WERI-Rb-1 (cell line): Measurements from ENCODE around the gene PEAK1.

Source experiments
- DNase-seq: peaks from one replicate; pipeline ENCODE4 v3.0.0-alpha.2; 2020
- H3K27ac ChIP-seq: fragments of 250-450 bp; sonication (Bioruptor Pico); 2 replicates; pipeline ENCODE4 v1.5.1; 2020; ENCODE audit warnings: mild to moderate bottlenecking, moderate library complexity
- H3K27me3 ChIP-seq: fragments of 250-450 bp; sonication (Bioruptor Pico); 2 replicates; pipeline ENCODE4 v1.5.1; 2021; ENCODE audit warnings: mild to moderate bottlenecking, low read depth, moderate library complexity; ENCODE audit not compliant: insufficient read depth, severe bottlenecking
- H3K36me3 ChIP-seq: fragments of 250-450 bp; sonication (Bioruptor Pico); 2 replicates; pipeline ENCODE4 v1.5.1; 2020; ENCODE audit warnings: mild to moderate bottlenecking, moderate library complexity
- H3K4me3 ChIP-seq: 2 replicates; pipeline ENCODE4 v1.5.1; 2011; ENCODE audit warnings: low read depth, mild to moderate bottlenecking, control low read depth, low read length
- H3K9me3 ChIP-seq: fragments of 250-450 bp; sonication (Bioruptor Pico); 2 replicates; pipeline ENCODE4 v1.5.1; 2021; ENCODE audit warnings: mild to moderate bottlenecking, moderate library complexity; ENCODE audit not compliant: severe bottlenecking
- TF ChIP-seq, protein P1 (sequence below): IDR thresholded peaks from 2 replicates; pipeline ENCODE4 v1.5.1; 2011; ENCODE audit warnings: low read depth, mild to moderate bottlenecking, control low read depth, inconsistent platforms, low read length

The PEAK1 gene

DNA sequence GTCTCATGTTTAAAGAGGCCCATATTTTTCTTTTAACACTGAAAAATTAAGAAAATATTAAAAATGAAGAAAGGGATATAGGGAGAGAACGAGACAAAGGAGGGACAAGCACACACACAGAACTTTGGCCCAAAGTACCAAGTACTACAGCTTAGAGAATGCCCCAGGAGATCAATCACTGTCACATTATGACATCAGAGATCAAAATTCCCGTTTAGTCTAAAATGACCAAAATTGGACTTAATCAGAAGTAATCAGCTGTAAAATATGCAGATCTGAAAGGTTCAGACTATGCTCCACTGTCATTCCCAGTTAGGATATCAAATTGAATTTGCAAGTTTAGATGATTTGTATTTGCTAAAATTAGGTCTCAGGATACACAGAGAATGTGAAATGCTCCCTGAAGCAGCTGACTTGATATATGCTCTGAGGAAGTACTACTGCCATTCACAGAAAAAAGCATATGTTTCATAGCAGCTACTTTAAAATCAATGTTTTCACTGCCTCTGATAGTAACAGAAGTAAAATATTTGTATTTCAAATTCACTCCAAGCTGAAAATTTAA lies 123.0 kb downstream of the PEAK1 start:
- H3K27me3 ChIP-seq = no peaks in the 10 kb centered on the region
- H3K27ac ChIP-seq = no peak overlapping the region
- TF ChIP-seq, protein P1, sequence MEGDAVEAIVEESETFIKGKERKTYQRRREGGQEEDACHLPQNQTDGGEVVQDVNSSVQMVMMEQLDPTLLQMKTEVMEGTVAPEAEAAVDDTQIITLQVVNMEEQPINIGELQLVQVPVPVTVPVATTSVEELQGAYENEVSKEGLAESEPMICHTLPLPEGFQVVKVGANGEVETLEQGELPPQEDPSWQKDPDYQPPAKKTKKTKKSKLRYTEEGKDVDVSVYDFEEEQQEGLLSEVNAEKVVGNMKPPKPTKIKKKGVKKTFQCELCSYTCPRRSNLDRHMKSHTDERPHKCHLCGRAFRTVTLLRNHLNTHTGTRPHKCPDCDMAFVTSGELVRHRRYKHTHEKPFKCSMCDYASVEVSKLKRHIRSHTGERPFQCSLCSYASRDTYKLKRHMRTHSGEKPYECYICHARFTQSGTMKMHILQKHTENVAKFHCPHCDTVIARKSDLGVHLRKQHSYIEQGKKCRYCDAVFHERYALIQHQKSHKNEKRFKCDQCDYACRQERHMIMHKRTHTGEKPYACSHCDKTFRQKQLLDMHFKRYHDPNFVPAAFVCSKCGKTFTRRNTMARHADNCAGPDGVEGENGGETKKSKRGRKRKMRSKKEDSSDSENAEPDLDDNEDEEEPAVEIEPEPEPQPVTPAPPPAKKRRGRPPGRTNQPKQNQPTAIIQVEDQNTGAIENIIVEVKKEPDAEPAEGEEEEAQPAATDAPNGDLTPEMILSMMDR = no peak
- no peak overlapping the region for H3K4me3 ChIP-seq
- no peak for DNase-seq
- H3K36me3 ChIP-seq = no peaks in the 10 kb centered on the region
- H3K9me3 ChIP-seq = no peaks in the 10 kb centered on the region

DNA sequence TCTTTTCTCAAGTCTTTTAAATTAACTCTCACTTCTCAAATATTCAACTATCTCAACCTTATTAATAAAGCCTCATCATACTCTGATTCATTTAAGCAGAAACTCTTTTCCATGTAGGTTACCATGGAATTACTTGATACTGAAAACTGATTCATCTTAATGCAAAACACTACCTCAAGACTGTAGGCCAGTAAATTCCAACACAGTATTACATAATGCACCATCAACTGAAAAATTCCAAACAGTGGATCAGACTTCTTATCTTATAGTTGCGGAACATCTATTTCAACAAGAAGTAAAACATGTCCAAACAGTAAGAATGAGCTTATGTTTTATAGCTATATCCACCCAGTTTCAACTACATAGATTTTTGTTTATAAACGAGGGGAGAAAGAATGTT lies 124.5 kb downstream of the PEAK1 start:
- Histone ChIP-seq H3K27me3 (no peaks in the 10 kb centered on the region), H3K4me3 (no peak overlapping the region), H3K27ac (no peak overlapping the region), H3K9me3 (no peaks in the 10 kb centered on the region), H3K36me3 (no peaks in the 10 kb centered on the region)
- TF ChIP-seq, protein P1 = no peak
- DNase-seq = no peak

DNA sequence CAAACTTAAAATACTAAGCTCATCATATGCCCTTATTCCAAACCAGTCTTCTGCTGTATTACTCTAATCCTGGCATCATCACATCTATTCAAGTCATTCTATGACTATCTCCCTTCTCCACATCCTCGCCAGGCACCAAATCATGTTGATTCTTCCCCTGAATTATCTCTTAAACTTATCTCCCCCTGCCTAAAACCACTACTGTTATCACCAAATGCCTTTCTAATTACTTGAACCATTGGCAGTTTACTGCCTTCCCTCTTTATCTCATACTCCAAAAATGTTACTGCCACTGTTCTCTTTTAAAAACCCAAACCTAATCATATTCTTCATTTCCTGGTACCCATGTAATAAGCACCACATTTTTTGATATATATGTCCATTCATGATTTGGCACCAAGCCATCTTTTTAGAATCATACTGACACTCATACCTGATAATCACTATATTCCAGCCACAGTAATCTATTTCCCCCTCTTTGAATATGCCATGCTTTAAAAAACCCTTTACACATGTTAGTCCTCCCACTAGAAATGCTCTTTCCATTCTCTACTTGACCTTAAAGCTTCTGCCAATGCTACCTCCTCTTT lies 126.8 kb downstream of the PEAK1 start:
- H3K4me3 ChIP-seq = no peak overlapping the region
- H3K27ac ChIP-seq = no peak overlapping the region
- no peaks in the 10 kb centered on the region for H3K9me3 ChIP-seq
- DNase-seq = no peak
- no peaks in the 10 kb centered on the region for H3K27me3 ChIP-seq
- TF ChIP-seq, protein P1 = no peak
- H3K36me3 ChIP-seq = no peaks in the 10 kb centered on the region

DNA sequence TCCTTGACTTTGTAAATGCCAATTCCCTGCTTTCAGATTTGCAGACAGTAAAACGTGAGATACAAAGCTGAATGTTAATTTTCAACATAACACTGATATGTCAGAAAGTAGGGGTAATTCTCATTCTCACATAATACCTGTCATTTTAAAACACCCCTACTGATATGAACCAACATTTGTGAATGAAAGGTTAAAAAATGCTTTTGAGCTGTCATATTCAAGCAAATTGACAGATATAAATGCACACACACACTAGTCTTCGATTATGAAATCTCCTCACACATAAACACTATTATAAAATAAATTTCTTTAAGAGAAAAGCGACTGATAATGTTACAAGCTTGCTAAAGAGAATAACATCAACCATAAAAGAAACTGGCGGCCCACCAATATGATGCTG lies 128.8 kb downstream of the PEAK1 start:
- Histone ChIP-seq H3K4me3 (no peak overlapping the region), H3K9me3 (no peaks in the 10 kb centered on the region), H3K27ac (no peak overlapping the region), H3K36me3 (no peaks in the 10 kb centered on the region), H3K27me3 (no peaks in the 10 kb centered on the region)
- TF ChIP-seq, protein P1 = no peak
- no peak for DNase-seq

DNA sequence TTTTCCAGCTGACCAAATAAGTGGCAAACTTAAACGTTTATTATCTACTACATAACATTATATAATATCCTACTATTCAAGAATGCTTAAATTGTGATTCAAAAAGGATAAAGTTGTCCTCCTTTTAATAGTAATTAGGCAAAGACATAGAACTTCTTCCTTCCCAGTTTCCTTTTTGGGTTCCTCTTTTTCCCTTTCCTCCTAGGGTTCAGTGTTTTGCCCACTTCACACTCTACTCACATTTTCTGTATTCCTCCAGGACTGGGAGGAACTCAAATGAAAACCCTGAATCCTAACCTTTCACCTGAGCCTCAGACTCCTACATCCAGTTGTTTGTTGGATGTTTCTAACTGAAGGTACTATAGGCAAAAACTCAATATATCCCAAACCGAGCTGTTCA lies 132.5 kb downstream of the PEAK1 start:
- H3K9me3 ChIP-seq = no peaks in the 10 kb centered on the region
- no peak for DNase-seq
- H3K36me3 ChIP-seq = peaks cover 3% of the 10 kb centered on the region; the same call in 1 of the 2 replicates
- TF ChIP-seq, protein P1 = no peak
- H3K4me3 ChIP-seq = no peak overlapping the region
- H3K27ac ChIP-seq = no peak overlapping the region
- H3K27me3 ChIP-seq = no peaks in the 10 kb centered on the region
